ENCODE measurements around the gene THRSP.

DNA sequence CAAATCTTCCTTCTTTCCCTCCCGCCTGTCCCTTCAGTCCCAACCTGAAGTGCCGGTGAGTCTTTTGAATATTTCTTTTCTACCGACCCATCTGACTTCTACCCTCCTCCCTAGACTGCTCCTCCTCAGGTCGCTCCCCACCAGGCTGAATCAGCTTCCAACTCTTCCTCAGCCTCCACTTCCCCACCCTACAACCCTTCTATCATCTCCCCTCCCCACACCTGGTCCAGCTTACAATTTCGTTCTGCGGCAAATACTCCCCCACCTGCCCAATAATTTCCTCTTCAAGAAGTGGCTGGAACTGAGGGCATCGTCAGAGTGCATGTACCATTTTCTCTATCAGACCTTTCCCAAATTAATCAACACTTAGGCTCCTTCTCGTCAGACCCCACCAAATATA is 18.5 kb downstream of the THRSP start:
- TF ChIP-seq, protein P1, sequence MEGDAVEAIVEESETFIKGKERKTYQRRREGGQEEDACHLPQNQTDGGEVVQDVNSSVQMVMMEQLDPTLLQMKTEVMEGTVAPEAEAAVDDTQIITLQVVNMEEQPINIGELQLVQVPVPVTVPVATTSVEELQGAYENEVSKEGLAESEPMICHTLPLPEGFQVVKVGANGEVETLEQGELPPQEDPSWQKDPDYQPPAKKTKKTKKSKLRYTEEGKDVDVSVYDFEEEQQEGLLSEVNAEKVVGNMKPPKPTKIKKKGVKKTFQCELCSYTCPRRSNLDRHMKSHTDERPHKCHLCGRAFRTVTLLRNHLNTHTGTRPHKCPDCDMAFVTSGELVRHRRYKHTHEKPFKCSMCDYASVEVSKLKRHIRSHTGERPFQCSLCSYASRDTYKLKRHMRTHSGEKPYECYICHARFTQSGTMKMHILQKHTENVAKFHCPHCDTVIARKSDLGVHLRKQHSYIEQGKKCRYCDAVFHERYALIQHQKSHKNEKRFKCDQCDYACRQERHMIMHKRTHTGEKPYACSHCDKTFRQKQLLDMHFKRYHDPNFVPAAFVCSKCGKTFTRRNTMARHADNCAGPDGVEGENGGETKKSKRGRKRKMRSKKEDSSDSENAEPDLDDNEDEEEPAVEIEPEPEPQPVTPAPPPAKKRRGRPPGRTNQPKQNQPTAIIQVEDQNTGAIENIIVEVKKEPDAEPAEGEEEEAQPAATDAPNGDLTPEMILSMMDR (IDR thresholded peaks at IDR 0.05) = no peak
- no peak for TF ChIP-seq POLR2AphosphoS5 (IDR thresholded peaks at IDR 0.05)

Measured in stomach (tissue), 4 donors.